Skeletal muscle cell (primary cell): ENCODE measurements around the gene ZDHHC19.
"Not testable (repeated sequence)": the region's sequence is repeated elsewhere in the genome, so short reads cannot be mapped to it uniquely, and the experiment has no call there.

Experiments
- DNase-seq: peaks from one replicate; pipeline ENCODE4 v3.0.0-alpha.2; 2010; ENCODE audit warnings: low read depth
- H3K4me3 ChIP-seq: 2 replicates; pipeline ENCODE4 v1.5.1; 2011; ENCODE audit warnings: low read depth, mild to moderate bottlenecking, control low read depth, low read length, moderate library complexity

ZDHHC19 gene

GRCh38 chr3:196227121-196227561 lies 15.9 kb upstream of the ZDHHC19 start:
- no peak for DNase-seq
- no peak overlapping the region for H3K4me3 ChIP-seq

- no peak for DNase-seq
- no peak overlapping the region for H3K4me3 ChIP-seq
Measured at GRCh38 chr3:196225763-196226364, 14.7 kb upstream of the ZDHHC19 start.

GRCh38 chr3:196225086-196225485 lies 13.9 kb upstream of the ZDHHC19 start:
- DNase-seq, result no peak
- no peak overlapping the region for H3K4me3 ChIP-seq

- no peak for DNase-seq
- no peak overlapping the region for H3K4me3 ChIP-seq
Measured at GRCh38 chr3:196222876-196223595, 11.8 kb upstream of the ZDHHC19 start.

GRCh38 chr3:196220991-196221390 lies 9.8 kb upstream of the ZDHHC19 start:
- DNase-seq, result no peak
- no peak overlapping the region for H3K4me3 ChIP-seq

- no peak for DNase-seq
- no peak overlapping the region for H3K4me3 ChIP-seq
Measured at GRCh38 chr3:196220587-196220986, 9.4 kb upstream of the ZDHHC19 start.

- H3K4me3 ChIP-seq, result no peak overlapping the region
- DNase-seq, result no peak
Measured at GRCh38 chr3:196219970-196220311, 8.7 kb upstream of the ZDHHC19 start.

GRCh38 chr3:196219194-196219969 lies 8.2 kb upstream of the ZDHHC19 start:
- DNase-seq, result peak; percentile 78
- peak overlapping the region; percentile 10 for H3K4me3 ChIP-seq

- H3K4me3 ChIP-seq, result no peak overlapping the region
- no peak for DNase-seq
Measured at GRCh38 chr3:196218155-196218712, 7.0 kb upstream of the ZDHHC19 start.

- H3K4me3 ChIP-seq, result no peak overlapping the region
- no peak for DNase-seq
Measured at GRCh38 chr3:196217307-196218154, 6.3 kb upstream of the ZDHHC19 start.

GRCh38 chr3:196216681-196217211 lies 5.5 kb upstream of the ZDHHC19 start:
- no peak for DNase-seq
- H3K4me3 ChIP-seq, result no peak overlapping the region

- DNase-seq, result no peak
- H3K4me3 ChIP-seq, result no peak within 1 kb of the TSS
Measured at GRCh38 chr3:196216089-196216564, 4.9 kb upstream of the ZDHHC19 start, which contains the start of gene SLC51A. Gene SLC51A (plus strand): TSS chr3:196216534. CDS start chr3:196216713, 179 bp downstream.

GRCh38 chr3:196215493-196216020 lies 4.4 kb upstream of the ZDHHC19 start:
- no peak for DNase-seq

GRCh38 chr3:196214783-196215441 lies 3.7 kb upstream of the ZDHHC19 start:
- DNase-seq, result no peak
- H3K4me3 ChIP-seq, result no peak overlapping the region

More at GRCh38 chr3:196215493-196216020, 4.4 kb upstream of the ZDHHC19 start:
- no peak overlapping the region for H3K4me3 ChIP-seq

GRCh38 chr3:196209944-196210672 lies 1.1 kb downstream of the ZDHHC19 start:
- not testable (repeated sequence) for H3K4me3 ChIP-seq, DNase-seq

GRCh38 chr3:196208942-196209695 lies 2.1 kb downstream of the ZDHHC19 start:
- no peak overlapping the region for H3K4me3 ChIP-seq
- no peak for DNase-seq
